GM12873 (cell line): ENCODE measurements around the gene ARID2.

Source experiments
- CTCF ChIP-seq: IDR thresholded peaks from 2 replicates; pipeline ENCODE4 v1.5.1; 2012; ENCODE audit warnings: low read depth, mild to moderate bottlenecking, moderate library complexity, low read length, control low read depth; ENCODE audit not compliant: insufficient read depth; ENCODE audit errors: missing control alignments

ARID2 gene

DNA sequence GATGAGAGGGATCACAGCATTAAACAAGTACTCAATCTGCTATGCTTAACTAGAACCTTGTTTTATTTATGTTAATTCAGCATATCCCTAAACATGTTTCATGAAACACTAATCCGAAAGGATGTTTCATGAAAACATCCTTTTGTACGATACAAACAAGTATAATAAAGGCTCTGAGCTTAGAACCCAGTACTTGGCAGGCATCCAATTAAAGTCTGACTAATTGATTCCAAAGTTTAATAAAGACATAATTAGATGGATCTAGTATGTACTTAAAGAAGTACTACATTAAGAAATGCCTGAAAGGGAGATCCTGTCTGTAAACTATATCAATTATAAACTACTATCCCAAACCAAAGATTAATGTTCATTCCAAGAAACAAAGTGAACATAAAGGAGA is 209.1 kb downstream of the ARID2 start:
- TF ChIP-seq CTCF = no peak

DNA sequence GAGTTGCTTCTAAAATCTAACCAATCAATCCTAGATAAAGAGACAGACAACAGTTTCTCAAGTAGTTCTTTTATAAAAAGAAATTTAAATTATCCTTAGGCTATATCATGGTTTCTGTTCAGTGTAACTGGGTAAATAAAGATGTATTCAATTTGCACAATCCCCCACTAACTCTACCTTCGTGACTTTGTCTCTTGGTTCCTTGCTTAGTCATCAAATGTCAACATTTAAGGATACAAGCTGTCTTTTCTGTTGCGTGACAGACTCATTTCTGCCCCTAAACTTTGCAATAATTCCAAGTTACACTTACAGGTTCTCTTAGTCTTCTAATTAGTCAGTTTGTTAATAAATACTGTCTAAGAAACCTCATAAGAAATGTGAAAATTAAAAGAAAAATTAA is 210.3 kb downstream of the ARID2 start:
- no peak for TF ChIP-seq CTCF

- no peak for TF ChIP-seq CTCF
Measured at GRCh38 chr12:45944771-45945170, 215.3 kb downstream of the ARID2 start.

- TF ChIP-seq CTCF = no peak
Measured at GRCh38 chr12:45946435-45946834, 216.9 kb downstream of the ARID2 start.

- TF ChIP-seq CTCF = no peak
Measured at GRCh38 chr12:45948546-45948945, 219.0 kb downstream of the ARID2 start.
